ENCODE data around the gene STK32B. TPM values are rescaled to one million over a fixed set of nuclear protein-coding genes. Genes with fewer than 3 reads are reported as not detected.

STK32B gene
- total and polyA plus RNA-seq, 2 donors (not counting 3 experiments of a cell fraction or from before 2014, with no cell fraction given) = 5.6 to 7.8 TPM

GRCh38 chr4:5199912-5200311 lies 148.6 kb downstream of the STK32B start:
- Histone ChIP-seq H3K4me3 (replicated peaks in 1 of 3; ENCODE audit: insufficient read depth in 1 of 3, low read depth in 1 of 3, low read length in 3 of 3) (no peak overlapping the region), H3K9ac (replicated peaks; ENCODE audit: extremely low read depth, insufficient read depth, low read length) (no peak overlapping the region), H3K36me3 (ENCODE audit: control insufficient read depth in 2 of 2, extremely low read depth in 1 of 2, insufficient read depth in 2 of 2, low read length in 2 of 2) (no peaks in the 10 kb centered on the region), H3K79me2 (ENCODE audit: control insufficient read depth, insufficient read depth, low read length) (no peaks in the 10 kb centered on the region), H4K20me1 (replicated peaks; ENCODE audit: control insufficient read depth, extremely low read depth, insufficient read depth, low read length) (no peaks in the 10 kb centered on the region), H3K9me1 (replicated peaks; ENCODE audit: control insufficient read depth, extremely low read depth, insufficient read depth, low read length) (no peaks in the 10 kb centered on the region), H3K27me3 (ENCODE audit: control insufficient read depth in 2 of 2, insufficient read depth in 2 of 2, low read length in 2 of 2) (no peaks in the 10 kb centered on the region), H3K4me1 (ENCODE audit: control insufficient read depth, extremely low read depth, insufficient read depth, low read length) (no peaks in the 10 kb centered on the region), H3K4me2 (ENCODE audit: insufficient read depth, low read length) (no peak overlapping the region), H3K9me3 (replicated peaks; ENCODE audit: control insufficient read depth, insufficient read depth, low read length) (no peaks in the 10 kb centered on the region), H3K27ac (ENCODE audit: insufficient read depth, low read depth, low read length) (no peak overlapping the region), H2AFZ (ENCODE audit: low read depth, low read length) (no peak overlapping the region)
- BruUV-seq (replicated peaks) = no TSS peak
- intact Hi-C loops (cut with micrococcal nuclease) (no loop called here), dilution Hi-C loops (cut with MboI; ENCODE audit: extremely low pct_ligation_motif_present, low sequenced_read_pairs) (no loop called here)
- FAIRE-seq = no peak
- TF ChIP-seq CTCF (IDR thresholded peaks at IDR 0.05; ENCODE audit: extremely low read depth in 1 of 2, insufficient read depth in 1 of 2, low read depth in 1 of 2, low read length in 2 of 2) (no peak), MAX (IDR thresholded peaks at IDR 0.05; ENCODE audit: insufficient read depth, insufficient read length) (no peak), GATA2 (IDR thresholded peaks at IDR 0.05; ENCODE audit: insufficient read depth, insufficient read length, low read depth, low read length) (no peak), POLR2AphosphoS5 (IDR thresholded peaks at IDR 0.05; ENCODE audit: insufficient read depth, low read depth, low read length) (no peak), MYC (IDR thresholded peaks at IDR 0.05; ENCODE audit: low read depth, low read length) (no peak), POLR2A (IDR thresholded peaks at IDR 0.05; ENCODE audit: low read depth, low read length) (no peak), JUN (IDR thresholded peaks at IDR 0.05; ENCODE audit: borderline replicate concordance, insufficient read depth, insufficient read length, low read depth) (no peak)
- no peak for DNase-seq (ENCODE audit: low read depth, low spot score)
- ChIA-PET POLR2A (no interaction called here), CTCF (no interaction called here)

Measured in endothelial cell of umbilical vein (primary cell).